ENCODE data around the gene MAP2K1.
"Not testable (repeated sequence)": the region's sequence is repeated elsewhere in the genome, so short reads cannot be mapped to it uniquely, and the experiment has no call there.

The MAP2K1 gene

GRCh38 chr15:66486887-66487286 lies 100.2 kb downstream of the MAP2K1 start:
- H3K4me1 ChIP-seq (ENCODE audit: control insufficient read depth in 2 of 2, insufficient read depth in 2 of 2, low read length in 2 of 2) = no peaks in the 10 kb centered on the region
- no peaks in the 10 kb centered on the region for H3K27me3 ChIP-seq (ENCODE audit: control insufficient read depth in 2 of 2, insufficient read depth in 2 of 2, low read length in 2 of 2)
- H3K27ac ChIP-seq (ENCODE audit: low read depth in 2 of 2, low read length in 2 of 2) = no peak overlapping the region
- H3K4me3 ChIP-seq (ENCODE audit: low read length in 2 of 2) = no peak overlapping the region
- H3K9ac ChIP-seq (ENCODE audit: low read depth in 1 of 2, low read length in 2 of 2) = no peak overlapping the region
- no peaks in the 10 kb centered on the region for H3K9me3 ChIP-seq (ENCODE audit: control insufficient read depth in 2 of 2, low read length in 2 of 2)
- peaks cover 29 to 49% of the 10 kb centered on the region in 2 donors for H3K36me3 ChIP-seq (ENCODE audit: control insufficient read depth in 2 of 2, insufficient read depth in 2 of 2, low read length in 2 of 2)

DNA sequence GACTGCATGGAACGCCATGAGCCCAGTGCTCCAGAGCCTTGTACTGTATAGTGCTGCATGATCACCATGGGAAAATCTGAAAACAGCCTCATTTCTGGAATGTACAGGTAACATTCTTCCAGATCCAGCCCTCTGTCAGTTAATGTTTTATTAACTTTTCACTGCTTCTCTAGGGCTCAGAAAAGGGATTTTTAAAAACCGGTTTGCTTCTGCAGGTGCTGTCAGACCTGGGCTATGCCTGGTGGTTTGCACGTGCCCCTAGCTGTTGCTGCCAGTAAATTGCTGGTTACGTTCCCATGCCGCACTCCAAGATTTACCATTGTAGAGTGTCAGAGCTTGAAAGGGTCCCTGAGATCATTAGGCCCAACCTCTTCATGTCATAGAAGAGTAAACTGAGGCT lies 101.8 kb downstream of the MAP2K1 start:
- H3K9me3 ChIP-seq (ENCODE audit: control insufficient read depth in 2 of 2, low read length in 2 of 2) = no peaks in the 10 kb centered on the region
- H3K36me3 ChIP-seq (ENCODE audit: control insufficient read depth in 2 of 2, insufficient read depth in 2 of 2, low read length in 2 of 2) = peaks cover 29 to 57% of the 10 kb centered on the region in 2 donors
- H3K4me3 ChIP-seq (ENCODE audit: low read length in 2 of 2) = no peak overlapping the region
- H3K9ac ChIP-seq (ENCODE audit: low read depth in 1 of 2, low read length in 2 of 2) = no peak overlapping the region
- H3K27me3 ChIP-seq (ENCODE audit: control insufficient read depth in 2 of 2, insufficient read depth in 2 of 2, low read length in 2 of 2) = no peaks in the 10 kb centered on the region
- no peak overlapping the region for H3K27ac ChIP-seq (ENCODE audit: low read depth in 2 of 2, low read length in 2 of 2)
- H3K4me1 ChIP-seq (ENCODE audit: control insufficient read depth in 2 of 2, insufficient read depth in 2 of 2, low read length in 2 of 2) = no peaks in the 10 kb centered on the region

GRCh38 chr15:66489179-66489791 lies 102.6 kb downstream of the MAP2K1 start:
- H3K36me3 ChIP-seq (ENCODE audit: control insufficient read depth in 2 of 2, insufficient read depth in 2 of 2, low read length in 2 of 2) = peaks cover 36 to 63% of the 10 kb centered on the region in 2 donors
- no peak overlapping the region for H3K9ac ChIP-seq (ENCODE audit: low read depth in 1 of 2, low read length in 2 of 2)
- H3K4me3 ChIP-seq (ENCODE audit: low read length in 2 of 2) = no peak overlapping the region
- no peak overlapping the region for H3K27ac ChIP-seq (ENCODE audit: low read depth in 2 of 2, low read length in 2 of 2)
- H3K9me3 ChIP-seq (ENCODE audit: control insufficient read depth in 2 of 2, low read length in 2 of 2) = no peaks in the 10 kb centered on the region
- no peaks in the 10 kb centered on the region for H3K4me1 ChIP-seq (ENCODE audit: control insufficient read depth in 2 of 2, insufficient read depth in 2 of 2, low read length in 2 of 2)
- no peaks in the 10 kb centered on the region for H3K27me3 ChIP-seq (ENCODE audit: control insufficient read depth in 2 of 2, insufficient read depth in 2 of 2, low read length in 2 of 2)

GRCh38 chr15:66491846-66492245 lies 105.1 kb downstream of the MAP2K1 start:
- Histone ChIP-seq H3K27me3 (ENCODE audit: control insufficient read depth in 2 of 2, insufficient read depth in 2 of 2, low read length in 2 of 2) (no peaks in the 10 kb centered on the region), H3K9me3 (ENCODE audit: control insufficient read depth in 2 of 2, low read length in 2 of 2) (no peaks in the 10 kb centered on the region), H3K4me3 (ENCODE audit: low read length in 2 of 2) (no peak overlapping the region), H3K9ac (ENCODE audit: low read depth in 1 of 2, low read length in 2 of 2) (no peak overlapping the region), H3K36me3 (ENCODE audit: control insufficient read depth in 2 of 2, insufficient read depth in 2 of 2, low read length in 2 of 2) (peaks cover 46 to 68% of the 10 kb centered on the region in 2 donors), H3K4me1 (ENCODE audit: control insufficient read depth in 2 of 2, insufficient read depth in 2 of 2, low read length in 2 of 2) (peaks cover 0 to 5% of the 10 kb centered on the region in 2 donors), H3K27ac (ENCODE audit: low read depth in 2 of 2, low read length in 2 of 2) (no peak overlapping the region)

GRCh38 chr15:66494262-66494661 lies 107.5 kb downstream of the MAP2K1 start:
- Histone ChIP-seq H3K27me3 (ENCODE audit: control insufficient read depth in 2 of 2, insufficient read depth in 2 of 2, low read length in 2 of 2) (no peaks in the 10 kb centered on the region), H3K4me1 (ENCODE audit: control insufficient read depth in 2 of 2, insufficient read depth in 2 of 2, low read length in 2 of 2) (peaks cover 0 to 13% of the 10 kb centered on the region in 2 donors), H3K4me3 (ENCODE audit: low read length in 2 of 2) (no peak overlapping the region), H3K27ac (ENCODE audit: low read depth in 2 of 2, low read length in 2 of 2) (no peak overlapping the region), H3K36me3 (ENCODE audit: control insufficient read depth in 2 of 2, insufficient read depth in 2 of 2, low read length in 2 of 2) (peaks cover 48 to 67% of the 10 kb centered on the region in 2 donors), H3K9me3 (ENCODE audit: control insufficient read depth in 2 of 2, low read length in 2 of 2) (no peaks in the 10 kb centered on the region), H3K9ac (ENCODE audit: low read depth in 1 of 2, low read length in 2 of 2) (no peak overlapping the region)

DNA sequence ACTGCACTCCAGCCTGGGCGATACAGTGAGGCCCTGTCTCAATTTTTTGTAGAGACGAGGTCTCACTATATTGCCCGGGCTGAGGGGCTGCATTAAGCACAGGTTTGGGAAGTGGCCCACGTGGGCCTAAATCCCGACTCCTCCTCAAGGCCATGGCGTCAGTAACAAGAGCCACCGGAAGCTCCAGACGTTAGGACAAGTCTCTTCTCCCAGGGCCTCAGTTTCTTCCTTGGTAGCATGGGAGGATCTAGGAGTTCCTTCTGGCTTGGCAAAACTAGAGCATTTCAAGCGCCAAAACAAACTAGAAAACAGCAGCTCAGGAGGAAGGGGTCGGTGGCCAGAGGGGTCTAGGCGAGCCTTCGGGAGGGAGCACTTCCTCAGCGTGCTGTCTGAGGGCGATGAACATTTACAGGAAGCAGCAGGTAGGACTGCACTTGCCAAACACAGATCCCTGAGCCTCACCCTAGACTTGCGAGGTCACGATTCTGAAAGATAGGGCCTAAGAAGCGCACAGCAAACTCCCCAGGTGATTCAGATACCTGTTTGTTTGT lies 110.3 kb downstream of the MAP2K1 start:
- Histone ChIP-seq H3K27me3 (ENCODE audit: control insufficient read depth in 2 of 2, insufficient read depth in 2 of 2, low read length in 2 of 2) (no peaks in the 10 kb centered on the region), H3K27ac (ENCODE audit: low read depth in 2 of 2, low read length in 2 of 2) (peak overlapping the region; percentile 84 to 91), H3K9ac (ENCODE audit: low read depth in 1 of 2, low read length in 2 of 2) (peak overlapping the region; percentile 85 to 95), H3K4me3 (ENCODE audit: low read length in 2 of 2) (peak overlapping the region; percentile 93), H3K9me3 (ENCODE audit: control insufficient read depth in 2 of 2, low read length in 2 of 2) (no peaks in the 10 kb centered on the region), H3K36me3 (ENCODE audit: control insufficient read depth in 2 of 2, insufficient read depth in 2 of 2, low read length in 2 of 2) (peaks cover 60 to 67% of the 10 kb centered on the region in 2 donors), H3K4me1 (ENCODE audit: control insufficient read depth in 2 of 2, insufficient read depth in 2 of 2, low read length in 2 of 2) (peaks cover 0 to 13% of the 10 kb centered on the region in 2 donors)

GRCh38 chr15:66497502-66498455 lies 111.1 kb downstream of the MAP2K1 start, which contains the start of gene SNAPC5:
Gene SNAPC5, minus strand, starts transcription at chr15:66497762. Its CDS starts 31 bp downstream, at chr15:66497731.
- peak within 1 kb of the TSS; percentile 84 to 91 for H3K27ac ChIP-seq (ENCODE audit: low read depth in 2 of 2, low read length in 2 of 2)
- no peaks in the 10 kb centered on the region for H3K27me3 ChIP-seq (ENCODE audit: control insufficient read depth in 2 of 2, insufficient read depth in 2 of 2, low read length in 2 of 2)
- H3K9ac ChIP-seq (ENCODE audit: low read depth in 1 of 2, low read length in 2 of 2) = peak within 1 kb of the TSS; percentile 85 to 95
- H3K4me1 ChIP-seq (ENCODE audit: control insufficient read depth in 2 of 2, insufficient read depth in 2 of 2, low read length in 2 of 2) = peaks cover 2 to 14% of the 10 kb centered on the region in 2 donors
- H3K36me3 ChIP-seq (ENCODE audit: control insufficient read depth in 2 of 2, insufficient read depth in 2 of 2, low read length in 2 of 2) = peaks cover 64 to 69% of the 10 kb centered on the region in 2 donors
- peak within 1 kb of the TSS; percentile 93 for H3K4me3 ChIP-seq (ENCODE audit: low read length in 2 of 2)
- H3K9me3 ChIP-seq (ENCODE audit: control insufficient read depth in 2 of 2, low read length in 2 of 2) = no peaks in the 10 kb centered on the region

DNA sequence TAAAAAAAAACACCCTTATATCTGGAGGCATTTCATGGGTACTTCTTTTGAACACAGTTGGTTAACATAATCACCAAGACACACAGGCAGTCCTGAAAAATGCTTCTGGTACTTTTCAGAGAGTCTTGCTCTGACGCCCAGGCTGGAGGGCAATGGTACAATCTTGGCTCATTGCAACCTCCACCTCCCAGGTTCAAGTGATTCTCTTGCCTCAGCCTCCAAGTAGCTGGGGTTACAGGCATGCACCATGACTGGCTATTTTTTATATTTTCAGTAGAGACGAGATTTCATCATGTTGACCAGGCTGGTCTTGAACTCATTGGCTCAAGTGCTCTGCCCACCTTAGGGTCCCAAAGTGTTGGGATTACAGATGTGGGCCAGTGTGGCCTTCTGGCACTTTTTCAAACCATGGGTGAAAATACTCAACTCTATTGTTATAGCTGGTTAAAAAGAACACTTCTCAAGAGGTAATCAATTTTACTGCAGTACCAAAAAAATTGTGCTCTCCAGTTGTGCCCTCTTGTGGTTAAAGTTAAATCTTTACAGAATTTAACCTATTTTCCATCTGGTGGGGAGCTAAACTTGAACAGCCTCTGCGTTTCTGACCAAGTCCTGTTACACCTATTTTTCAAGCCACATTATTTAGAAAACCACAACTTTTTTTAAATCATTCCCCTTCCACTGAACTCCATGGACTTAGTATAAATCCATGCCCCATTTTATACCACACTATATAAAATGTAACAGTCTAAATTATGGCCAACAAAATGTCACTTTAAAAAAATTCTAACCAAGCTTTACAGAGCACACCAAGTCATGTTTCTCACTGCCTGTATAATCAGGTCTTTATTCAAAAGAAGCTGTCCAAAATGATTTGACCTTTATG lies 112.0 kb downstream of the MAP2K1 start:
- Histone ChIP-seq H3K9me3 (ENCODE audit: control insufficient read depth in 2 of 2, low read length in 2 of 2) (no peaks in the 10 kb centered on the region), H3K27ac (ENCODE audit: low read depth in 2 of 2, low read length in 2 of 2) (no peak overlapping the region), H3K36me3 (ENCODE audit: control insufficient read depth in 2 of 2, insufficient read depth in 2 of 2, low read length in 2 of 2) (peaks cover 63 to 69% of the 10 kb centered on the region in 2 donors), H3K9ac (ENCODE audit: low read depth in 1 of 2, low read length in 2 of 2) (no peak overlapping the region), H3K27me3 (ENCODE audit: control insufficient read depth in 2 of 2, insufficient read depth in 2 of 2, low read length in 2 of 2) (no peaks in the 10 kb centered on the region), H3K4me1 (ENCODE audit: control insufficient read depth in 2 of 2, insufficient read depth in 2 of 2, low read length in 2 of 2) (peaks cover 10 to 24% of the 10 kb centered on the region in 2 donors), H3K4me3 (ENCODE audit: low read length in 2 of 2) (no peak overlapping the region)

DNA sequence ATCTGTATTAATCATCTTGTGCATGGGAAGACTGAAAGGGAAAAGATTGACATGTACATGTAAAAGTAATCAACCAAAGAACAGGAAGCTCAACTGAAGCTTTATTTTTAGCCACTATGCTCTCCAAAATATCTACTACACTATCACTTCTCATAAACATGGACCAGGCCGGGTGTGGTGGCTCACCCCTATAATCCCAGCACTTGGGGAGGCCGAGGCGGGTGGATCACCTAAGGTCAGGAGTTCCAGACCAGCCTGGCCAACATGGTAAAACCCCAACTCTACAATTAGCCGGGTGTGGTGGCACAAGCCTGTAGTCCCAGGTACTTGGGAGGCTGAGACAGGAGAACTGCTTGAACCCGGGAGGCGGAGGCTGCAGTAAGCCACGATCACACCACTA lies 113.6 kb downstream of the MAP2K1 start:
- H3K27ac ChIP-seq (ENCODE audit: low read depth in 2 of 2, low read length in 2 of 2); H3K4me3 ChIP-seq (ENCODE audit: low read length in 2 of 2); H3K9ac ChIP-seq (ENCODE audit: low read depth in 1 of 2, low read length in 2 of 2); H3K27me3 ChIP-seq (ENCODE audit: control insufficient read depth in 2 of 2, insufficient read depth in 2 of 2, low read length in 2 of 2); H3K9me3 ChIP-seq (ENCODE audit: control insufficient read depth in 2 of 2, low read length in 2 of 2): not testable (repeated sequence)
- peaks cover 49 to 56% of the 10 kb centered on the region in 2 donors for H3K36me3 ChIP-seq (ENCODE audit: control insufficient read depth in 2 of 2, insufficient read depth in 2 of 2, low read length in 2 of 2)
- H3K4me1 ChIP-seq (ENCODE audit: control insufficient read depth in 2 of 2, insufficient read depth in 2 of 2, low read length in 2 of 2) = peaks cover 16 to 29% of the 10 kb centered on the region in 2 donors

All from mucosa of rectum (tissue), 2 donors.